Subcutaneous adipose tissue (tissue), 4 donors: ENCODE data around the gene OSBPL10. TPM values are rescaled to one million over a fixed set of nuclear protein-coding genes. Genes with fewer than 3 reads are reported as not detected.

Source experiments
- CTCF ChIP-seq: fragments of 450-650 bp; IDR thresholded peaks from one replicate; pipeline ENCODE4 v1.5.1; 2016; ENCODE audit warnings: low read depth, mild to moderate bottlenecking, control low read depth, antibody characterized with exemption, moderate library complexity
- total RNA-seq, 4 donors: library from RNA; depleted of rRNA; stranded (reverse); fragments of >200 nt; gene quantifications; one replicate each; pipeline ENCODE4 v1.1.0, GENCODE V29; 2016

The OSBPL10 gene
- total RNA-seq, 4 donors from 2014 or later = 7.3 to 72.7 (median 26.0) TPM

DNA sequence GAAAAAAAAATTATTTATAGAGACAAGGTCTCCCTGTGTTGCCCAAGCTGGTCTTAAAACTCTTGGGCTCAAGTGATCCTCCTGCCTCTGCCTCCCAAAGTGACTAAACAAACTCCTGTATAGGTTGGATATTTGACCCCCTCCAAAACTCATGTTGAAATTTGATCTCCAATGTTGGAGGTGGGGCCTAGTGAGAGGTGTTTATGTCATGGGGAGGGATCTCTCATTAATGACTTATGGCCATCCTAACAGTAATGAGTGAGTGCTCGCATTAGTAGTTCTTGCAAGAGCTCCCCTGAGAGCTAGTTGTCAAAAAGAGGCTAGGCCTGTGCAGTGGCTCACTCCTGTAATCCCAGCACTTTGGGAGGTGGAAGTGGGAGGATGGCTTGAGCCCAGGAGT, 307.1 kb downstream of the OSBPL10 start:
- TF ChIP-seq CTCF = no peak

DNA sequence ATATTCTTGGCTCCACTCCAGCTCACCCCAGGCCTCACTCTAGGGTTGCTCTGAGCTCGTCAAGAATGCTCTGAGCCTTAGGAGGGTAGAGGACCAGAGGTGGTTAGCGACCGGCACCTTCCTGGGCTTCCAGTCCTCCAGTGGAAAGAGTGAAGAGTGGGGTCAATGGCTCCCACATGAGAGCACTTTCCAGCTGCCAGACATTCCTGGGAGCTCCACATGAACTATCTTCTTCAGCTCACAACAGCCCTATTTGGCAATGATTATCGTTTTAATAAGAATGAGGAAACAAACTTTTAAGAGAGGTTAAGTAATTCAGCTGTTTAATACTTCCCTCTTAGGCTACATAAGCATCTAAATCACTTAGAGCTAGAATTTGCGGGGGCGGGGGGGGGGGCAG, 309.1 kb downstream of the OSBPL10 start:
- TF ChIP-seq CTCF = no peak

DNA sequence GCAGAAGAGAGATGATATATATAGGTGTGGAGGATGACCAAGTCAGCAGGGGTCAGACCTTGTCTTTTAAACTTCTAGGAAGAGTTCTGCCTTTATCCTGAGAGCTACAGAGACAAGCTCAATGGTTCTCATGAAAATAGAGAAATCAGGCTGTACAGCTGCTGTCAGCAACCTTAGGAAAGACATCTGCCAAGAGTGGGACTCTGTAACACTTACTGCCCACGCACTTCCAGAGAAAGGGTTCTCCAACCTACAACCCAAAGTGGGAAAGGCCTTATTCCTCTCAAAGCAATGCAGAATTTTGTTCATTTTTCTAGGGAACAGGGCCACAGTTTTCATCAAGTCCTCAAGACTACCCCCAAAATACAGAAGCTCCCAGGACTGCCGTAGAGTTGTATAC, 309.6 kb downstream of the OSBPL10 start:
- TF ChIP-seq CTCF = no peak

GRCh38 chr3:31670722-31671121, 310.3 kb downstream of the OSBPL10 start:
- TF ChIP-seq CTCF = no peak

DNA sequence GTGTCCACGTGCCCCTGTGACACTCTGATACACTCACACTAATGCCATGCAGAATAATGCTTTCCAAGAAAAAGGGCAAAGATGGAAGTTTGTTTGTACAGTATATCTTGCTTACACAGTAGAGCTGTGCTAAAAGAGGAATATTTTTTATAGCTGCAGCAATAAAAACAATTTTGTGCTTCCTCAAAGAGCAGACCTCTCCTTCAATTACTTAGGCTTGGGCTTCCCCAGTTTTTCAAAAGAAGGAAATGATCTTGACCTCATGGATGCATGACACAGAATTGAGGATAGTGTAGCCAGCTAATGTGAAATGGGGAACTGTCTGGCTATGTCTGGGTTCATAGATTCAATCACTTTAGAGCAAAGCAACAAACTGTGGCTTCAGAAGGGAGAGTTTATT, 310.9 kb downstream of the OSBPL10 start:
- TF ChIP-seq CTCF = no peak

DNA sequence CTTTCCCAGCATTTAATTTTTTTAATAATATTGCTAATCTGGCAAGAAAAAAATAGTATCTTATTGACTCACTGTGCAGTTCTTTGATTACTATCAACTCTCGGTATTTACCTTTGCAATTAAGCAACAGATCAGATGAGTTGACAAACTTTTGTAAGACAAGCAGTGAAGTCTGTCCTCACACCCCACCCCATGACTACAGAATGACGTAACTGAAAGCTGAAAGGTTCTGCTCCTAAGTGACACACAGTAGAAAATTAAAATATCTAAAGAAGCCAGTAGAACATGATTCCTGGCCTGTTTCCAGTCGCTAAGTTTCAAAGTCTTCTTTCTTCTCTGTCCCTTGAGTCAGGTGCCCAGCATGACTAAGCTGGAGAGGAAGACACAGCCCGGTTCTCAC, 312.8 kb downstream of the OSBPL10 start:
- no peak for TF ChIP-seq CTCF

DNA sequence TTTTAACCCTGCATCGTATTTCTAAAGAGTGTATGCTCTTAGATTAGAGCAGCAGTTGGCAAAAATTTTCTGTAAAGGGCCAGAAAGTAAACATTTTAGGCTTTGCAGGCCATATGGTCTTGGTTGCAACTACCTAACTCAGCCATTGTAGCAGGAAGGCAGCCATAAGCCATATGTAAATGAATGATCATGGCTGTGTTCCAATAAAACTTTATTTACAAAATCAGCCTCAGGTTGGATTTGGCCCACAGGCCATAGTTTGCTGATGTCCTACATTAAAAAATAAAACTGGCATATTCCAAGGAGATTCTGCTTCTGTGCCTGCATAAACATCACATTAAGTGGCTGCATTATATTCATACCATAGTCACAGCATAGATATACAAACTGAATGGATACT, 313.5 kb downstream of the OSBPL10 start:
- no peak for TF ChIP-seq CTCF
